DMS 273 (cell line): ENCODE results near the gene XPO5.
"Not testable (repeated sequence)": the region's sequence is repeated elsewhere in the genome, so short reads cannot be mapped to it uniquely, and the experiment has no call there.

Experiments used
- DNase-seq: peaks from one replicate; lab custom pipeline; 2025; ENCODE audit not compliant: unreplicated experiment; lab: John Stamatoyannopoulos, UW

XPO5 gene

GRCh38 chr6:43584892-43585570 lies 9.2 kb upstream of the XPO5 start:
- no peak for DNase-seq

- DNase-seq: no peak
These were observed 7.1 kb upstream of the XPO5 start for GRCh38 chr6:43582911-43583310.

GRCh38 chr6:43579171-43579570 lies 3.3 kb upstream of the XPO5 start:
- DNase-seq: no peak

- DNase-seq: no peak
These were observed 2.9 kb upstream of the XPO5 start for GRCh38 chr6:43578748-43579147.

GRCh38 chr6:43575105-43575771 lies 600 bp downstream of the XPO5 start:
- peak; percentile 80 for DNase-seq

GRCh38 chr6:43572015-43572414 lies 3.8 kb downstream of the XPO5 start:
- no peak for DNase-seq

- DNase-seq: no peak
These were observed 4.9 kb downstream of the XPO5 start for GRCh38 chr6:43570876-43571441.

GRCh38 chr6:43559328-43559727 lies 16.5 kb downstream of the XPO5 start:
- DNase-seq: no peak

GRCh38 chr6:43557620-43558019 lies 18.2 kb downstream of the XPO5 start:
- not testable (repeated sequence) for DNase-seq

GRCh38 chr6:43547222-43547621 lies 28.6 kb downstream of the XPO5 start:
- DNase-seq: peak; percentile 21

GRCh38 chr6:43544461-43544860 lies 31.4 kb downstream of the XPO5 start:
- DNase-seq: no peak

GRCh38 chr6:43541774-43542471 lies 33.9 kb downstream of the XPO5 start:
- DNase-seq: no peak

- no peak for DNase-seq
These were observed 35.3 kb downstream of the XPO5 start for GRCh38 chr6:43540507-43540906.

GRCh38 chr6:43539409-43539808 lies 36.4 kb downstream of the XPO5 start:
- DNase-seq: not testable (repeated sequence)

- DNase-seq: not testable (repeated sequence)
These were observed 36.9 kb downstream of the XPO5 start for GRCh38 chr6:43538986-43539385.

GRCh38 chr6:43532201-43532600 lies 43.6 kb downstream of the XPO5 start:
- no peak for DNase-seq

- DNase-seq: no peak
These were observed 51.3 kb downstream of the XPO5 start for GRCh38 chr6:43524483-43524961.

- DNase-seq: no peak
These were observed 52.6 kb downstream of the XPO5 start for GRCh38 chr6:43523284-43523683.

- DNase-seq: no peak
These were observed 53.1 kb downstream of the XPO5 start for GRCh38 chr6:43522547-43523261.

GRCh38 chr6:43521836-43522235 lies 54.0 kb downstream of the XPO5 start:
- DNase-seq: peak; percentile 25

GRCh38 chr6:43520097-43520496 lies 55.7 kb downstream of the XPO5 start:
- no peak for DNase-seq
